GM19351 (cell line): ENCODE results near the gene RYR2.

Source experiments
- ATAC-seq: cut with Tn5 transposase; IDR thresholded peaks from one replicate; pipeline ENCODE4 v1.9.1; 2021; ENCODE audit warnings: mild to moderate bottlenecking, moderate library complexity; ENCODE audit not compliant: unreplicated experiment

RYR2 gene

GRCh38 chr1:237701534-237701933 lies 659.5 kb downstream of the RYR2 start:
- no peak for ATAC-seq

DNA sequence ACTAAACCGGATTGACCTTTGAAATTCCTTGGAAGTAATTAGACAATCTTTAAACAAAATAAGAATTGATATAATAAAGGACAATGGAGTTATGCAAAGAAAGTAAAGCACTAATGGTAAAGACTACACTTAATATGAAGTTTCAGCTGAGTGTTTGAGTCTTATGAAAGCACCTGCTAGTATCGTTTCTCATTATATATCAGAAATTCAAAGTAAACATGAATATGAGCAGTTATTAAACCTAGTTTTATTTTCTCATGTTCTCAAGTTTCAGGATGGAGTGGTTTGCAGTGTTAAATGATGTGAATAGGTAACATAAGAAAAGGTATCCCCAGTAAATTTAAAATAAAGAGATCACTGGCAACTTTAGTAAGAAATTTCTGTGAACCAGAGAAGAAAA lies 660.2 kb downstream of the RYR2 start:
- ATAC-seq: no peak

- ATAC-seq: no peak
Observed at GRCh38 chr1:237705462-237705861, 663.5 kb downstream of the RYR2 start.

GRCh38 chr1:237709355-237709754 lies 667.4 kb downstream of the RYR2 start:
- no peak for ATAC-seq

- no peak for ATAC-seq
Observed at GRCh38 chr1:237711281-237711680, 669.3 kb downstream of the RYR2 start.

- no peak for ATAC-seq
Observed at GRCh38 chr1:237712082-237712481, 670.1 kb downstream of the RYR2 start.

DNA sequence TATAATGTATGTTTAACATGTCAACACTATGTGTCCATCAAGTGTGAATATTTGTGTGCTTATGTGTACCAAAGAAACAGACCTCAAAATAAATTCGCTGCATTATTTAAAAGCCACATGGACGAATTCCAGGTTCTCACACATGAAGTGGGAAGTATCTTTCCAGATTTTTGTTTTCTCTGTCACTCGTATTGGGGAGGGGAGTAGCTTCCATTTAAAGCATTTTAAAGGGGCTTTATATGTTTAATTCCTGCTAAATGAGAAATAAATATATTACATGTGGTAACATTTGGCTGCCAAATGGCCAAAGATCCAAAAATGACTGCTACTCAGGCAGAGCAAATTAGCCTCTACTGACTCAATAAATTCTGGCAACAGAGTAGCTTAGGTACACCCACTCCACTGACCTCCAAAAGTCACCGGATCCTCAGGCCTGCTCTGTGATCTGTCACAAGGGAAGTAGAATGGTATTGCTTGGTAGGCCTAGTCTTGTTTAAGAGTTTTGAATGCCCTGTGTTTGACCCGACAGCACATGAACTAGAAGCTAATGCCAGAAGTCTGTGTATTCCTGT lies 670.7 kb downstream of the RYR2 start:
- no peak for ATAC-seq

GRCh38 chr1:237713916-237714315 lies 671.9 kb downstream of the RYR2 start:
- ATAC-seq: no peak

- no peak for ATAC-seq
Observed at GRCh38 chr1:237717106-237717505, 675.1 kb downstream of the RYR2 start.

DNA sequence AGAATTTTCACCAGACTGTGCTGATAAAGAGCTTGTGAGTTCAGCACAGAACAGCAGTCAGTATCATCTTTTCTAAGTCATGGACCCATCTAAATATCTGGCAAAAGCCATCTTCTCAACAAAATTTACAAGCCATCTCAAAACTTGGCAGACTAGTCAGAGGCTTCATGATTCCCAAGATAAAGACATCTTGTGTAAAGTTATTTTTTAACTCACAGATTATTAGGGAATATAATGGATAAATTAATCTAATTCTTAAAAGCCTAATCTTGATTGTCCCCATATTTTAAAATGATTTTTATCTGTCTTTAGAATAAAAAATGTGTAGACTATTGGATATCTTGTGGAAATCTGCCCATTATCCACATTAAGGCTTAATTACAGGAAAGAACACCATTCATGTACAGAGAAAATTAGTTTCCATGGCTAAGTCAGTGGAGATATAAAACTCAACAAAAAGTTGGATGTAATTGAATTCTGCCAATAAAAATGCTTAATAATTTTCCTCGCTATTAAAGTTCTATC lies 688.9 kb downstream of the RYR2 start:
- no peak for ATAC-seq

- ATAC-seq: no peak
Observed at GRCh38 chr1:237732657-237733056, 690.7 kb downstream of the RYR2 start.

- no peak for ATAC-seq
Observed at GRCh38 chr1:237736372-237737029, 694.5 kb downstream of the RYR2 start.

GRCh38 chr1:237737448-237737847 lies 695.5 kb downstream of the RYR2 start:
- no peak for ATAC-seq

DNA sequence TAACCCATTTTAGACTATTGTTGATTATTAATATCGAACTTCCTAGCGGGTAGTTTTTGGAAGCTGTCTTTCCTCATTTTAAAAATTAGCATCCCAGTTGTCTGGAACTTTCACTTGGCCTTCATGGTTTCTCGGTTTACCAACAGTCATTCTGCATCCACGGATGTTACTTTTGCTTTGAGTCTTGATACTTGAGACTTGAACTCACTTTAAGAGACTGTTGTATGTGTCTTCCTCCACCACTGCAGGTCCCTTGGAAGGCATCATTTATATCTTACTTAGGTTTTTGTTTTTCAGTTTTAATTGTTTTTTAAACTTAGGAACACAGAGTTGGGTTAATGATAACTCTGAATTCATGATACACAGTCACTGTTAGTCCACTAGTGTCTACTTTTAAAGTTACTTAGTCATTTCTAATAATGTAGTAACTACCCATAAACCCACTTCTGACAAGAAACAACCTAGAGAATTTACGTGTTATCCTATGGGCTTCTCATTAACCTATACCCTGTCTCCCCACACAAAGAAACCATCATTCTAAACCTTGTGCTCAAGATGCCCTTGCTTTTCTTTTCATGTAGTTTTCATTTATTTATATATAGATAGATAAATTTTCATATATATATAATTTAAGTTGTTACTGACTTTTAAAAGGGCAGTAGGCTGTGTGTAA lies 696.1 kb downstream of the RYR2 start:
- no peak for ATAC-seq

- ATAC-seq: no peak
Observed at GRCh38 chr1:237740846-237741245, 698.9 kb downstream of the RYR2 start.

- ATAC-seq: no peak
Observed at GRCh38 chr1:237745545-237745944, 703.6 kb downstream of the RYR2 start.

DNA sequence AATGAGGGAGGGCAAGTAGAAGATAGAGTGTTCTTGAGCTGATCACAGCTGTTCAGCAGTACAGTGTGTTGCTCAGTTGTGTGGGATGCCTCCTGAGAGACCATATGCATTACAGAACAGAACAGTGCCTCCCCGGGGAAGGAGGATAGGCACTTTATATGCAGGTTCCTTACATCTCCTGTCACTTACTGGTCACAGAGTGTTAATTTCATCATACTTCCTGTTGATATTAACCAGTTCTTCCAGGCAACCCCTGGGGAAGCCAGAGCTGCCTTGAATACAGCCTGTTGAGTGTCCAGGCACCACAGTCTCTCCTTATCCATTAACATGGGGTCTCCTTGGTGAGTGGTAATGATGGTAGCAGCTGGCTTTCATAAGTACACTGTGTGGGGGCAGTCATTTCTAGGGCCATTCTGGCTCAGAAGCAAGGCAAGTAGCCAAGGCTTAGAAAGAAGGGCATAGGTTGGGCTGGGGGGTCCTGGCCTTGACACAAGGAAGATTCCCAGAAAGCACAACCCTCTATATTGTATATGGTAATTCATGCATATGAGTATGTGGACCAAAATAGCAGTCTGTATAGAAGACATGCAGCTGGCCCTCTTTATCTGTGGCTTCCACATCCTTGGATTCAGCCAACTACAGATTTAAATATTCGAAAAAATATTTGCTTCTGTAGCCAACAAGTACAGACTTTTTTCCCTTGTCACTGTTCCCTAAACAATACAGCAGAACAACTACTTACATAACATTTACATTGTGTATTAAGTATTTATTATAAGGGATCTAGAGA lies 706.4 kb downstream of the RYR2 start:
- ATAC-seq: no peak

- no peak for ATAC-seq
Observed at GRCh38 chr1:237749122-237749521, 707.1 kb downstream of the RYR2 start.

- no peak for ATAC-seq
Observed at GRCh38 chr1:237751090-237751489, 709.1 kb downstream of the RYR2 start.

DNA sequence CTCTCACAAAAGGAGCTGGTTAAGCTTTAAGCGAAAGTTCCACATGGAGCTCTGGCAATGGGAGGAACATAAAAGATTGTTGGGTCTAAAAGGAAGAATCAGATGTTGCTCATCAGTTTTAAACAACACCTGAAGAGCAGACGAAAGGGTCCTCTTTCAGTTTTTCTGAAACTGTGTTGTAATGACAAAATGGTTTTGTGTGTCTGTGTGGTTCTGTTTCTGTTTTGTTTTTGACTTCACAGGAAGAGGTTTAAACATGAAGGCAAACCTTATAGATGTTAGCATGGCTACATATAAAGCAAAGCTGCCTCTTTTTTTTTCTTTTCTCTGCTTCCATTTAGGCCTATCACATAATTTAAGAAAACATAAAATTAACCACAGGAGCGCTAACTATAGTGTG lies 712.6 kb downstream of the RYR2 start:
- ATAC-seq: no peak

DNA sequence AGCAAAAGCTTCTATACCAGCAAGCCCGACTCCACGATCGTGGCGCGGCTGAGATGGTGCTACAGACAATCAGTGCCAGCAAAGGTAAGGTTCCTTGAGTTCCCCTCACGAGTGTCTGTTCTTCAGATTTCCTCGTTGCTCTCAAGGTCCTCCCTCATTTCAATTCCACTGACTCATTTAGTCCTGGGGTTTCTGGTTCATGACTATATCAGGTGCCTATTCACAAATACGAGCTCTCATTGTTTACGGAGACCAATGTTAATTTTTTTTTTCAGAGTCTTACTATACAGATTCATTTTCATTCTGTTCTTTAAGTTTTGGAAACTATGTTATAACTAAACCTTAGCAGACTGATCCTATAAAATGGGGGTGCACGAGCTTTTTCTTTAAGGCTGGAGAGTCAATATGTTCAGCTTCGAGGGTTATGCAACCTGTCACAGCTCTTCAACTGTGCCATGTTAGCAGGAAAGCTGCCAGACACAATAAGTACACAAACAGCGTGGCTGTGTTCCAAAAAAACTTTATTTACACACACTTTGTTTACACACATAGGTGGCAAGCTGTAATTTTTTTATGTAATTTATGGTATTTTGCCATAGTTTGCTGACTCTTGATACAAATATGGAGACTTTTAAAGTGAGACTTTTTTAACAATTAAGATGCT lies 714.5 kb downstream of the RYR2 start:
- ATAC-seq: no peak
